HG02610 (cell line): ENCODE measurements around the gene APH1B.

Source experiments
- ATAC-seq: cut with Tn5 transposase; IDR thresholded peaks from one replicate; pipeline ENCODE4 v1.9.1; 2021; ENCODE audit warnings: mild to moderate bottlenecking, moderate library complexity; ENCODE audit not compliant: unreplicated experiment

Gene APH1B

DNA sequence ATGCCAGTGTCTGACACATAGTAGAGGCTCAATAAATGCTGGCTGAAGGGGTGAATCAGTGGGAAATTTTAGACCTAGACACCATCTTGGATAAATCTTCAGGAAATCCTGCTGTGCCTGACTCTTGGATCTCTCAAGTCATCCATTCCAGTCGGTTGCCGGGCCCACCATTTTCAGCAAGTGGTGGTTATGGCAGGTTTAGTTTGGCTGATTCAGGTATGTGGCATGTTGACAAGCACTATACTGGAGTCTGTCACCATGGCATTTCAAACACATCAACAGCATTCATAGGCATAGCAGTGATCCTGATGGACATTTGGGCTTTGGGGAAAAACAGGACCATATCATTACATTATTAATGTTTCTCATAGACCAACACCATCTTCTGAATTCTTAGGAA, 25.7 kb upstream of the APH1B start:
- no peak for ATAC-seq

DNA sequence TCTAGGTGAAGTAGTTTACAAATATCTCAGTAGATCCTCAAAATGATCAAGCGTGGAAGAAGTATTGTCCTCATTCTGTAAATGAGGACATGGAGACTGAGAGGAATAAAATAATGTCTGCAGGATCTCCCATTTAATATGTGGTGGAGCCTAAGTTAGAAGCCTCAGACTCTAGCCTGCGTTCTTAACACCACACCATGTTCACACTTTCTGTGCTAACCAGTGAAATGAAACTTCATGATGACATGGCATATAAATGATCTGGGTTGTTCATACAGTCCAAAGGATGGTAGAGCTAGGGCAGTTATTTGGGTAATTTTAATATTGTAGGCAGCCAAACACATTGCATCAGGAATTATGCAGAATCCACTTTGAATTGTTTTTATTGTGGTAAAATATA, 25.1 kb upstream of the APH1B start:
- ATAC-seq: no peak

DNA sequence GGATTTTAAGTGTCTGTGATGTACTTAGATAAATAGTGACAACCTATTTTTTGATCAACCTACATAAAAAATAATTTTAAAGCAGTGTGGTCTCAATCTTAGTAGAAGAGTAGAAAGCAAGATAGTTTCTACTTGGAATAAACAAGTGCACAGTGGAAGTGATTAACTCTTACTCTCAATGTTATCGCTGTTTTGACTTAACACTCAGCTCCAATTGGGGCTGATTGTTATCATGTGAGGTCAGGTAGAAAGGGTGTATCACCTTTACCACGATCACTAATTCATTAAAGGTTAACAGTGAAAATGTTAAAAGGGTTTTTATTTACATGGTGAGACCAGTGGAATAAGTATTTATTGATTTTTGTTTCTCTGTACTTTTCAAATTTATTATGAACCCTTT, 22.4 kb upstream of the APH1B start:
- ATAC-seq: no peak

DNA sequence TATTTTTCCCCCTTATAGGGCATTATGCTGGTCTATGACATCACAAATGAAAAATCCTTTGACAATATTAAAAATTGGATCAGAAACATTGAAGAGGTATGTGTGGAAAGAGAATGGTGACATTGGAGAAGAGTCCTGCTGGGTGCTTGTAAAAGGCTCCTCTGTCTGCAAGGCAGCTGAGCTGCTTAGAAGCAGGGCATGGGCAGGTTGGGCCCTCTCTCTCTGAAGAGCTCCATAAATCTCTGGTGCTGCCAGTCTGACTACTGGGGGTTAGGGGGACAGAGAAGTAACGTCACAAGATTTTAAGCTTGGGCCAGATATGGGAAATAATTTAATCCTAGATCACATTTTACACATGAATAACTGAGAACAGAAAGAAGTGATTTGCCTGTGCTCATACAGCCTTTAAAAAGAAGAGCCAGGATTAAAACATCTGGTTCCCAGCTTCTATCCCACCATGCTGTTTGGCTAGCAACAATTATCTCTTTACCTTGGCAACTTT, 21.9 kb upstream of the APH1B start:
- no peak for ATAC-seq

DNA sequence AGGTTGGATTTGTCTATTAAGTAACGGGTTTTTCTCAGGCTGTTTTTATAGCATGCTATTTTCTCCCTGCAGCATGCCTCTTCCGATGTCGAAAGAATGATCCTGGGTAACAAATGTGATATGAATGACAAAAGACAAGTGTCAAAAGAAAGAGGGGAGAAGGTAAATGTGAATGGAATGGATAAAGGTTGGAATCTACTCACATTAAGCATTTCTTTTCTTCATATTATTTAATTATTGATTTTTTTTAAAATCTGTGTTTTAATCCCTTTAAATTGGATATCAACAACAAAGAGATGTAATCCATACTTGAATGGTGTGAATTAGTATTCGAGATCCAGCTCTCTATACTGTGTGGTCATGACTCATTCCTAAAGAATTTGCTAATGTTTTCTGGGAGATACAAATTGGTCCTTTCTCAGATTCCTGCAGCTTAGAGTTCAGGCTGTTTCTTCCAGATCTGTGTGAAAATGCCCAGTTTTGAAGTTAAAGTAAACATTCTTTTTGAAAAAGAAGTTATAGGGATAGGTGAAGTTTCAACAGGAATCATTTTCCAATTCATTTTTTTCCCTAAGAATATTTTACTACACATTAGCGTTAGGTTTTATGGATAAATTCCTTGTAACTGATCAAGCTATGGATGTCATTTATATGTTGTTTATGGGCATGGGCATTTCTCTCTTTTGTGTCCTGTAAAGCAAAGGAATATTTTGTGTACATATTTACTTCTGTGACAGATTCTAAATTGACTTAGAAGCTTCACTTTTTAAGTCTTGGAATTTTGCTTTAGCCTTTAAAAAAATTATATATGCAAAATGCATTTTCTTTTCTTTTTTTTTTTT, 20.8 kb upstream of the APH1B start:
- no peak for ATAC-seq

DNA sequence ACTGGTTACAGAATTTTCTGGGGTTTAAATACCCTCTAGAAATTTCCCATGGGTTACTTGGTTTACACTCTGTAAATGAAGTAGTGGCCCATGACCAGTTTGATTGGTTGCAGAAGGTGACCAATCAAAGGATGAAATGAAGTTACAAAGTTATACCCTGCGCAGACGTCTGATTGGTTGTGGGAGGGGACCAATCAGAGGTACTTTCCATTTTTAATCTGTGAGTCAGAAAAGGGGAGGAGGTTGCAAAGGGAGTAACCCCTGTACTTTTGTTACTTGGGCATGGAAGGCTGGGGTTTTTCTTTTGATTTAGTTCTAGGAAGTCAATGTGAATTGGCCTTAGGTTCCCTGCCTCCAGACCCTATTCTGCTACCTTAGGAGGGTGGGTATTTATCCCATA, 18.7 kb upstream of the APH1B start:
- ATAC-seq: no peak

DNA sequence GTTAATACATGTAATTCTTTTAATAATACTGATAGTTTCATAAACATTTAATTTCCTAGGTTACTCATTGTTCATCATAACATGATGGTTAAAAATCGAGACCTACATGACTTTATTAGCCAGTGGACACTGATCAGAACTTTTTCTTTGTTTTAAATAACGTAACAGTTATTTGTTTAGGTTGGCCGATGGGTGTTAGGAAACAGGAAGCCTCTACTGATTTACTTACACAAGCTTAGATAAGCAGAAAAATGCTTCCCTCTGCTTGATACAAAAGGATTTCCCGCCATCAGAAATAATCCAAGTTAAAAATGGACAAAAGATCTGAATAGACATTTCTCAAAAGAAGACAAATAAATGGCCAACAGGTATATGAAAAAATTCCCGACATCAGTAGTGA, 16.6 kb upstream of the APH1B start:
- no peak for ATAC-seq

DNA sequence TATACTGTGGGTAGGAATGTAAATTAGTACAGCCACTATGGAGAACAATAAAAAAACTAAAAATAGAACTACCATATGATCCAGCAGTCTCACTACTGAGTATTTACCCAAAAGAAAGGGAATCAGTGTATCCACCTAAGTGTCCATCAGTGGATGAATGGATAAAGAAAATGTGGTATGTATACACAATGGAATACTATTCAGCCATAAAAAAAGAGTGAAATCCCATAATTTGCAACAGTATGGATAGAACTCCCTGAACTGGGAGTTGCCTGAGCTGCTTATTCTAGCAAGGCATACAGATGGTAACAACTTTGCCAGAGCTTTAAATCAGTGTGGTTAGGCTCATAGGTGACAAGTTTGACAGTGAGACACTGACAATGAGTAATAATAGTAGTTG, 16.1 kb upstream of the APH1B start:
- ATAC-seq: no peak

DNA sequence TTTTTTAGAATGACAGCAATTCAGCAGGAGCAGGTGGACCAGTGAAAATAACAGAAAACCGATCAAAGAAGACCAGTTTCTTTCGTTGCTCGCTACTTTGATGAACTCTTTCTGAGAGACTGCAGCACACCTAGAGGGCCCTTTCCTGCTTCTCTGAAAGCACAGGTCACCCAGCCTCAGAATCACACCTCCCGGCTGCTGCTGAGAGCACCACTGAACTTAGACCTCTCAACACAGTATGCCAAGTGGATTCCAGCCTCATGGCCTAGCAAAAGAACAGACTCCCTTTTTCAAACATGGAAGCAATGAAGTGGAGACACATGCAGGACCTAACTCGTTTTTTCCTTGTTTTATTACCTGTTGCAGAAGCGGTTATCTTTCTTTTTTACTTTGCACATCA, 13.9 kb upstream of the APH1B start:
- ATAC-seq: no peak

DNA sequence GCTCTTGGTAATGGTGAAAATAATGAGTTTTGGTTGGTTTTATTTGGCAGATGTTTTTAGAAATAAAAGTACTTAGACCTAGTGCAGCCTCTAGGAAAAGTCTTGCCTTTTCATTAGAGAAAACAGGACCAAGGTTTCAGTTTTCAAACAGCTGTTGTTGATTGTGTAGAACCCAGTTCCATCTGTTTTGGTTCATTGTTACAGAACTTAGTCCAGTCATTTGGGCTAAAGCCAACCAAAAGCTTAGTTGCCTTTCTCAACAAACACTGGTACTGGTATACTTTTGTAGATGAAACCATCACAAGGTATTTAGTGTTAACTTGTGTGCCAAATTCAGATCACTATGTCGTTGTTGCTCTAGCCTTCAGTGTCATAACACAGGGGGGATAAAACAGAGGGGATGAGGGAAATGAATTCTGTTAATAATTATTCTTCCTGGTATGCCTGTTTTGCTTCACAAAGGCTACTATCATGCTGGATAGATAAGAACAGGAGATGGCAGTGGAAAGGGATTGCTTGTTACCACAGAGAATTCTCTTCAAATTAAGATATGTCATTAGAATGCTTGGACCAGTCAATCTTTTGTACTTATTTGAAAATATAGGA, 12.6 kb upstream of the APH1B start:
- ATAC-seq: no peak

DNA sequence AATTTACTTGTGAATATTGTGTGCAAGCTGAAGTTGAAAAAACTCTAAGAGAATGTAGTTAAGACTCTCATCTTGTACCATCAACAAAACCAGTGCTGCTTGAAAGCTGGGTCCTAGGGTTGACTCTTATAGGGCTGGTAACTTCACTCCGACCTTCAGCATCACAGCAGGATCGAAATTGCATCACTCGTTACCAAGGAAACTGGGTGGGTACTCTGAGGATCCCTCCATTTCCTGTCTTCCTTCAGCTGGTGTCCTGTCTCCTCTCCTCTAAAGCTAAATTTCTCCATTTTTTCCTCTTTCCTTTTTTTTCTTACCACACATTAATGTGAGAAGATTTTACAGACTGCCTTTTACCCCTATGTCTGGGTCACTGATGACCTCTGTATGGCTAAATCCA, 3.0 kb upstream of the APH1B start:
- ATAC-seq: no peak

DNA sequence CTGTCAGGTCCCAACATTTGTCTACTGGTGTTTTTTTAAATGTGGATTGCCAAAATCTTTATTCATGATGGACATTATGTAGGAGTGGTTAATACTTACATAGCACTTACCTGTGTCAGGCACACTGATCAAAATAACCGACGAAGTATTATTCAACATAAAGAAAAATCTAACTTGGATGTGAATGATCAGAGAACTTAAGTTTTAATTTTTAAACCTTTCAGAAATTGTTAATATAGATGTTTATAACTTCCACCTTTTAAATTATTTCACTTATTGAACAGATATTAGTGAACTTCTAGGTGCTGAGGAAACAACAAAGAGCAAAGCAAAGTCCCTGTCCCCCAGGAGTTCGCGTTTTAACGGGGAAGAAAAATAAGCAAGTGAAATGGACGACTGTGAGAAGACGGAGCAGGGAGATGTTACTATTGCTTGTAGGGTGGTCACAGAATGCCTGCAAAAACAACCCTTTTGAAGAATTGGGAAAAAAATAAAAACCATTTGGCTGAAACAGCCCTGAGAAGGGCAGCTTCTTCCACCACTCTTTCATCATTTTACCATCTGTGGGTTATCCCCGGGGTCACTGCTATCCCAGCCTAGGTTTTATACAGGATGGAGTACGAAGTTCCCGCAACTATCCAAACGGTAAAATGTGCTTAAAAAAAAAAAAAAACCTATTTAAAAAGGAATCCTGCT, 915 bp upstream of the APH1B start:
- peak; percentile 15 for ATAC-seq

DNA sequence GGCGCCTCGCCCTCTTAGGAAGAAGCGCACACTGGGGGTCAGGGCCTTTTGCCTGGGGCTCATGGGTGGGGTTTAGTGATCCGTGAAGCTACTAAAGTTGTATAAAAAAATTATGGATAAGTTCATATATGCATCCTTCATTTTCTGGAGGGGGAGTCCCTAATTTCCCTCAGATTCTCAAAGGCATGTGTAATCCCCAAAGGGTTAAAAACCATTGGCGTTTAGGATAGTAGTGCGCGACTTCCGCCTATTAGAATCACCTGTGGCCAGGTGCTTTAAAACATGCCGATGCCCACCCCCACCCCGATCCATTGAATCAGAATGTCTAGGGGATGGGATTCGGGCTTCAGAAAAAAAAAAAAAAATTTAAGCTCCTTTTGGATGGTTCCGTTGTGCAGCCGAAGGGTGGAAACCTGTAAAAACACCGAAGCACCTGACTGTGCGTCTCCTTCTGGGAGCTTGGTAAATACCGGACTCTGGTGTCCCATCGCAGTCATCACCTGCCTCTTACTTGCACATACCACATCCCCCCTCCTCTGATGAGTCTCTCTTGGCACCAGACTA, 570 bp downstream of the APH1B start:
- no peak for ATAC-seq

DNA sequence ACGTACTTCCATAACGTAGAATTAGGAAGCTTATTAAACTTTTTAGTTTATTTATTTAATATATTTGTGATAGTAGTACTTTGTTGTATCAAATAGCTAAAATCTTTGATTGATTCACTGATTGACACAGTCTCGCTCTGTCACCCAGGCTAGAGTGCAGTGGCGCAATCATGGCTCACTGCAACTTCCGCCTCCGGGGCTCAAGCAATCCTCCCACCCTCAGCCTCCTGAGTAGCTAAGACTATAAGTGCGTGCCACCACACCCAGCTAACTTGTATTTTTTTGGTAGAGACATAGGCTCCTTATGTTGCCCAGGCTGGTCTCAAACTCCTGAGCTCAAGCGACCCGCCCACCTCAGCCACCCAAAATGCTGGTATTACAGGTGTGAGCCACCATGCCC, 5.7 kb downstream of the APH1B start:
- ATAC-seq: no peak

DNA sequence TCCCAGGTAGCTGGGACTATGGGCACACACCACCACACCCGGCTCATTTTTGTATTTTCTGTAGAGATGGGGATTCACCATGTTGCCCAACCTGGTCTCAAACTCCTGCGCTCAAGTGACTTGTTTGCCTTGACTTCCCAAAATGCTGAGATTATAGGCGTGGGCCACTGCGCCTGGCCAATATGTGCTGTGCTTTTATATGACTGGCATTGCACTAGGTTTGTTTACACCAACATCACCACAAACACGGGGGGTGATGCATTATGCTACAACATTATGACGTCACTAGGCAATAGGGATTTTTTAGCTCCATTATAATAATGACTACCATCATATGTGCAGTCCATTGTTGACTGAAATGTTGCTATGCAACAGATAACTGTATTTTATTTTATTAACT, 6.9 kb downstream of the APH1B start:
- ATAC-seq: no peak

DNA sequence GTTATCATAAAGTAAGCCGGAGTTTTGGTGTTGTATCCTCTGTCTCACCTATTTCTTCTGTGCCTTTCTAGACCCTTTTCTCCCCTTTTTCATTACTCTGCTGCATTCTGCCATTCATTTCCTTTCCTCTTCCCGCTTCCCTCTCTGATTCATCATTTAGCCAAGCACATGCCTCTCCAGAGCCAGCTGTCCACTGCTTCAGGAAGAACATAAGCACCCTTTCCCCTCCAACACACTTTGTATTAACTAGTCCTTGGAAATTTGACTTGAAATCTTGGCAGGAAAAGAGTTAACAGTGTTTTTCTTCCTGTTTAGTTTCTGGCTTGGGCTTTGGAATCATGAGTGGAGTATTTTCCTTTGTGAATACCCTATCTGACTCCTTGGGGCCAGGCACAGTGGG, 9.7 kb downstream of the APH1B start:
- ATAC-seq: no peak

DNA sequence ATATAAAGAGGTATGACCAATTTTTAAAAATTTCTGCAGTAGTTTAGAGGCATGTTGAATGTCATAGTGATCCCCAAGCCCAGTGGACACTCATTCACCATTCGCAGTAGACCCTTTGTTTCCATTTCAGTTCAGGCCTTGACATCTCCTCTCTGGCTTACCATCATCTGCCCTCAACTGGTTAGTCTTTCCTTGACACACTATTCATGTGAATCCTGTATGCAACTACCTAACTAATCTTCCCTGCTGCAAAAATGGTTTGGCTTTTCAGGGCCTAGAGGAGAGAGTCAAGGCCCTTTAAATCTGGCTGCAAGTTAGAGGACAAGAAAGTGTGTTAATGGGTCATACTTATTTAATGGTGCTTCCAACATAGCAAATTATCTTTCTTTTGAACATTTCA, 10.9 kb downstream of the APH1B start:
- no peak for ATAC-seq

DNA sequence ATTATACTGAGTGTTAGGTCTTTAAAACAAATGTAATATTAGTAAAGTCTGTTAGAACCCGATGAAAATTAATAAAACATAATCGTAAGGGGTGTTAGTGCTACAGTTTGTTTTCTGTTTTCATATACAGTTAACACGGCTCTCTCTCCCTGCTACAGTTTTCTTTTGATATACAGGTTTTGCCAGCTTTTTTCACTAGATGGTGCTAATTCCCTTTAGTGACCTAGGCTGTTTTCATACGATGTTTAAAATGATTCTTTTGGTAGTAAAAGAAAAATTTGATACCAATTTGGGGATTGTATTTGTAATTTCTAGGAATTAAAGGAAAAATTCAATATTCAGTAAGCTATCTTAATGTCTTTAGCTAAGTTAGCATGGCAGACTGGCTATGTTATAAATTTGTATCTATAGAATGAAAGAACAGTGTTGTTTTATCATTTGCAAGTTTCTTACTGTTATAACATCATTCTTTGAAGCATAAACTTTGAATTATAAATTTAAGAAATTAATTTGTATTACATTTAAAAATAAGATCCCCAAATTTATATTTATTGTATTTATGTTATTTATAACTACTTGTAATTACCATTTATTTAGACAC, 11.5 kb downstream of the APH1B start:
- ATAC-seq: no peak

DNA sequence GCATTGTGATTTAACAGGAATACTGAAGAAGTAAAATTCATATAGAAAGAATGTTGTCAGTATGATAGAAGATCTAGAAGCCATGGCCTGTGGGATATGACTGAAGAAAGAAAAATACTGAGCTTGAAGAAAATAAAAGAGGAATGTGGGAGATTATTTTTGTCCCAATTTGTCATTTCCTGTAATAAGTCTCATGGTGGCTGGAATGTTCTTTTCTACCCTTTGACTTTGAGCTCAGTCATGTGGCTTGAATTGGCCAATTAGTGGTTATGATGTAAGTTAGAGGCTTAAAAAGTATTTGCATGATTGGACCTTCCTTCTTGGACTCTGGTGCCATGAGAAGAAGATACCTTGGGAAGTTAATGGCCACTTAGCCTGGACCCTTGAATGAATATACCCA, 14.1 kb downstream of the APH1B start:
- ATAC-seq: no peak

DNA sequence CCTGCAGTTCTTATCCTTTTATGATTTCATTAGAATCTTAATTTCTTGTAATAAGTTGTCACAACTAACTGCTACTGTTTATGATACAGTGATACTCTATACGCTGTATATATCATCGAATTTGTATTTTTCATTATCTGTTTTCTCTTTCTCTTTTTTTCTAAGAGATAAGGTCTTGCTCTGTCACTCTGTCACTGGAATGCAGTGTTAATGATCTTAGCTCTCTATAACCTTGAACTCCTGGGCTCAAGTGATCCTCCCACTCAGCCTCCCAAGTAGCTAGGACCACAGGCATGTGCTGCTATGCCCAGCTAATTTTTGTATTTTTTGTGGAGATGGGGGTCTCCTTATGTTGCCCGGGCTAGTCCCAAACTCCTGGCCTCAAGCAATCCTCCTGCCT, 14.8 kb downstream of the APH1B start:
- ATAC-seq: no peak

DNA sequence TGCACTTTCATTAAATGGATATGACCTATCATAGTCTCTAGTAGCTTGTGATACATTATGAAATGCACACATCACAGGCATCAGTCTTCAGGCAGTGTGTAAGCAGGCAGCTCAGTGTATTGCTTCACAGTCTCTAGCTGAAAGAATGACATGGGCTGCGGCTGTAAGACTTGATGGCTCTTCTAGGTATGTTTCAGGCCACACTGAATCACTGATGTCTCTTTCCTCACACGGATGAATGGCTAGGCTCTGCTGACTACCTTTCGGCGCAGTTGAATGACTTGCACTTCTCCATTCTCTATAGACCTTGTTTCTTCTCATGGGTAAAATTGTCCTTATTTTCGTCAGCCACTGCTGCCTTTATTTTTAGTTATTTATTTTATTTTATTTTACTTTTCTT, 15.4 kb downstream of the APH1B start:
- ATAC-seq: no peak
